Ishikawa (cell line): Measurements from ENCODE around the gene ADK.

ENCODE experiments used
- CEBPB ChIP-seq: IDR thresholded peaks from 2 replicates; pipeline ENCODE4 v1.6.1; 2012
- CREB1 ChIP-seq: IDR thresholded peaks from 2 replicates; pipeline ENCODE4 v1.6.1; 2012; ENCODE audit warnings: low read depth
- EGR1 ChIP-seq: IDR thresholded peaks from 2 replicates; pipeline ENCODE4 v1.6.1; 2012
- EP300 ChIP-seq: IDR thresholded peaks from 2 replicates; pipeline ENCODE4 v1.6.1; 2012; ENCODE audit warnings: borderline replicate concordance
- FOXM1 ChIP-seq: IDR thresholded peaks from 2 replicates; pipeline ENCODE4 v1.6.1; 2012; ENCODE audit warnings: low read depth, borderline replicate concordance
- MAX ChIP-seq: IDR thresholded peaks from 2 replicates; pipeline ENCODE4 v1.6.1; 2012
- NFIC ChIP-seq: IDR thresholded peaks from 2 replicates; pipeline ENCODE4 v1.6.1; 2012
- RAD21 ChIP-seq: IDR thresholded peaks from 2 replicates; pipeline ENCODE4 v1.6.1; 2012; ENCODE audit warnings: low read depth
- TAF1 ChIP-seq: IDR thresholded peaks from 2 replicates; pipeline ENCODE4 v1.6.1; 2012; ENCODE audit warnings: low read depth, mild to moderate bottlenecking
- TCF12 ChIP-seq: IDR thresholded peaks from 2 replicates; pipeline ENCODE4 v1.6.1; 2012; ENCODE audit warnings: low read depth
- TEAD4 ChIP-seq: IDR thresholded peaks from 2 replicates; pipeline ENCODE4 v1.6.1; 2012
- YY1 ChIP-seq: IDR thresholded peaks from 2 replicates; pipeline ENCODE4 v1.6.1; 2012; ENCODE audit warnings: low read depth
- TF ChIP-seq, protein P1 (sequence below): IDR thresholded peaks from 2 replicates; pipeline ENCODE4 v1.6.1; 2012; ENCODE audit warnings: low read depth, mild to moderate bottlenecking
- TF ChIP-seq, protein P2 (sequence below): IDR thresholded peaks from 2 replicates; pipeline ENCODE4 v1.6.1; 2012

- no peak for TF ChIP-seq TAF1
- TF ChIP-seq MAX: no peak
- no peak for TF ChIP-seq EP300
- TF ChIP-seq, protein P1, sequence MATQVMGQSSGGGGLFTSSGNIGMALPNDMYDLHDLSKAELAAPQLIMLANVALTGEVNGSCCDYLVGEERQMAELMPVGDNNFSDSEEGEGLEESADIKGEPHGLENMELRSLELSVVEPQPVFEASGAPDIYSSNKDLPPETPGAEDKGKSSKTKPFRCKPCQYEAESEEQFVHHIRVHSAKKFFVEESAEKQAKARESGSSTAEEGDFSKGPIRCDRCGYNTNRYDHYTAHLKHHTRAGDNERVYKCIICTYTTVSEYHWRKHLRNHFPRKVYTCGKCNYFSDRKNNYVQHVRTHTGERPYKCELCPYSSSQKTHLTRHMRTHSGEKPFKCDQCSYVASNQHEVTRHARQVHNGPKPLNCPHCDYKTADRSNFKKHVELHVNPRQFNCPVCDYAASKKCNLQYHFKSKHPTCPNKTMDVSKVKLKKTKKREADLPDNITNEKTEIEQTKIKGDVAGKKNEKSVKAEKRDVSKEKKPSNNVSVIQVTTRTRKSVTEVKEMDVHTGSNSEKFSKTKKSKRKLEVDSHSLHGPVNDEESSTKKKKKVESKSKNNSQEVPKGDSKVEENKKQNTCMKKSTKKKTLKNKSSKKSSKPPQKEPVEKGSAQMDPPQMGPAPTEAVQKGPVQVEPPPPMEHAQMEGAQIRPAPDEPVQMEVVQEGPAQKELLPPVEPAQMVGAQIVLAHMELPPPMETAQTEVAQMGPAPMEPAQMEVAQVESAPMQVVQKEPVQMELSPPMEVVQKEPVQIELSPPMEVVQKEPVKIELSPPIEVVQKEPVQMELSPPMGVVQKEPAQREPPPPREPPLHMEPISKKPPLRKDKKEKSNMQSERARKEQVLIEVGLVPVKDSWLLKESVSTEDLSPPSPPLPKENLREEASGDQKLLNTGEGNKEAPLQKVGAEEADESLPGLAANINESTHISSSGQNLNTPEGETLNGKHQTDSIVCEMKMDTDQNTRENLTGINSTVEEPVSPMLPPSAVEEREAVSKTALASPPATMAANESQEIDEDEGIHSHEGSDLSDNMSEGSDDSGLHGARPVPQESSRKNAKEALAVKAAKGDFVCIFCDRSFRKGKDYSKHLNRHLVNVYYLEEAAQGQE: no peak
- no peak for TF ChIP-seq CREB1
- TF ChIP-seq YY1: no peak
- TF ChIP-seq CEBPB: no peak
- TF ChIP-seq NFIC: no peak
- TF ChIP-seq RAD21: no peak
- TF ChIP-seq TEAD4: no peak
- no peak for TF ChIP-seq FOXM1
- TF ChIP-seq EGR1: no peak
- no peak for TF ChIP-seq TCF12
- TF ChIP-seq, protein P2, sequence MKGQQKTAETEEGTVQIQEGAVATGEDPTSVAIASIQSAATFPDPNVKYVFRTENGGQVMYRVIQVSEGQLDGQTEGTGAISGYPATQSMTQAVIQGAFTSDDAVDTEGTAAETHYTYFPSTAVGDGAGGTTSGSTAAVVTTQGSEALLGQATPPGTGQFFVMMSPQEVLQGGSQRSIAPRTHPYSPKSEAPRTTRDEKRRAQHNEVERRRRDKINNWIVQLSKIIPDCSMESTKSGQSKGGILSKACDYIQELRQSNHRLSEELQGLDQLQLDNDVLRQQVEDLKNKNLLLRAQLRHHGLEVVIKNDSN: no peak
Measured at GRCh38 chr10:74593470-74593869, 442.4 kb downstream of the ADK start.
